Neural progenitor cell (in vitro differentiated cells): Measurements from ENCODE around the gene TFG. TPM values are rescaled to one million over a fixed set of nuclear protein-coding genes. Genes with fewer than 3 reads are reported as not detected.

ENCODE experiments used
- DNase-seq: peaks from one replicate; pipeline ENCODE4 v3.0.0-alpha.2; 2016; ENCODE audit warnings: low spot score
- H2AFZ ChIP-seq: fragments of 200-600 bp; sonication (generic); replicated peaks from 2 replicates; pipeline ENCODE4 v1.6.1; 2016; ENCODE audit warnings: antibody characterized with exemption
- H3F3A ChIP-seq: fragments of 200-600 bp; sonication (generic); 2 replicates; pipeline ENCODE4 v1.6.1; 2016; ENCODE audit warnings: antibody characterized with exemption, low read depth
- H3K27ac ChIP-seq: fragments of 200-600 bp; sonication (generic); 2 replicates; pipeline ENCODE4 v1.5.1; 2016; ENCODE audit warnings: mild to moderate bottlenecking
- H3K27me3 ChIP-seq: fragments of 200-600 bp; sonication (generic); 2 replicates; pipeline ENCODE4 v1.6.1; 2016; ENCODE audit warnings: mild to moderate bottlenecking, moderate library complexity
- H3K36me3 ChIP-seq: fragments of 200-600 bp; sonication (generic); 2 replicates; pipeline ENCODE4 v1.5.1; 2016
- H3K4me1 ChIP-seq: fragments of 200-600 bp; sonication (generic); 2 replicates; pipeline ENCODE4 v1.6.1; 2016; ENCODE audit warnings: mixed run types
- H3K4me2 ChIP-seq: fragments of 200-600 bp; sonication (generic); 2 replicates; pipeline ENCODE4 v1.6.1; 2016
- H3K4me3 ChIP-seq: fragments of 200-600 bp; sonication (generic); 2 replicates; pipeline ENCODE4 v1.5.1; 2016
- H3K79me2 ChIP-seq: fragments of 200-600 bp; sonication (generic); 2 replicates; pipeline ENCODE4 v1.6.1; 2016; ENCODE audit warnings: low read depth
- H3K9ac ChIP-seq: fragments of 200-600 bp; sonication (generic); 2 replicates; pipeline ENCODE4 v1.6.1; 2016
- H3K9me3 ChIP-seq: fragments of 200-600 bp; sonication (generic); 2 replicates; pipeline ENCODE4 v1.5.1; 2016; ENCODE audit warnings: low read depth
- H4K20me1 ChIP-seq: fragments of 200-600 bp; sonication (generic); 2 replicates; pipeline ENCODE4 v1.6.1; 2016; ENCODE audit warnings: low read depth
- H3K27ac Mint-ChIP-seq: 3 replicates; pipeline ENCODE4 v1.8.0; 2021; ENCODE audit warnings: mixed read lengths
- H3K27me3 Mint-ChIP-seq: 2 replicates; pipeline ENCODE4 v1.8.0; 2022; ENCODE audit warnings: low read depth, mild to moderate bottlenecking, inconsistent platforms, moderate library complexity, mixed read lengths; ENCODE audit not compliant: insufficient read depth
- H3K36me3 Mint-ChIP-seq: 3 replicates; pipeline ENCODE4 v1.8.0; 2021; ENCODE audit warnings: mixed read lengths
- H3K4me1 Mint-ChIP-seq: 3 replicates; pipeline ENCODE4 v1.8.0; 2021; ENCODE audit warnings: mixed read lengths
- H3K4me3 Mint-ChIP-seq: 3 replicates; pipeline ENCODE4 v1.8.0; 2021; ENCODE audit warnings: mild to moderate bottlenecking, moderate library complexity, mixed read lengths
- H3K9me3 Mint-ChIP-seq: 3 replicates; pipeline ENCODE4 v1.8.0; 2020; ENCODE audit warnings: mixed read lengths
- EZH2 ChIP-seq: fragments of 200-600 bp; sonication (generic); IDR thresholded peaks from 2 replicates; pipeline ENCODE4 v1.6.1; 2017; ENCODE audit warnings: antibody characterized with exemption, mild to moderate bottlenecking, moderate library complexity
- EZH2phosphoT487 ChIP-seq: fragments of 200-600 bp; sonication (generic); IDR thresholded peaks from 2 replicates; pipeline ENCODE4 v1.6.1; 2017; ENCODE audit warnings: antibody characterized with exemption
- total RNA-seq: library from RNA; depleted of rRNA; stranded (reverse); fragments of >200 nt; gene quantifications from 2 replicates; pipeline ENCODE4 v1.2.3, GENCODE V29; 2015; ENCODE audit warnings: low replicate concordance
- TF ChIP-seq, protein P1 (sequence below): fragments of 200-600 bp; sonication (generic); IDR thresholded peaks from 2 replicates; pipeline ENCODE4 v1.5.1; 2017; ENCODE audit warnings: antibody characterized with exemption, mild to moderate bottlenecking

Gene TFG
- total RNA-seq, 1 donor from 2014 or later: 105 TPM

DNA sequence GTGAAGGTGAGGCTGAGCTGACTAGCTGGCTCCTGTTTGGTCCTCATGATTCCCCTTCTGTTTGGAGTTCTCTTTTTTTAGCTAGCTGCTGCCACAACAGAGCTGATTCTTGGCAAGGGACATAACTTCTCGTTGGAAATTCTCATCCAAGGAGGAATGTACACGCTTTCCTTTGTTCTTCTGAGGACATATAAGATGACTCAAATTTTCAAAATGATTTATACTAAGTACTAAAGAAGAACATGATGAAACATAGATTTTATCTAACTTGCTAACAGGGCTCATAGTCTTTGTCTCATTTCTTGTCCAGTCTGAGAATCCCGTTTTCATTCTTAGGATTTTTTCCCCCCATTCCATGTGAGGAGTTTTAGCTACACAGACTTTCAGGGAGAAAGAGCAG, 2.9 kb upstream of the TFG start:
- DNase-seq: no peak
- Mint-ChIP-seq H3K36me3 (peaks cover 4% of the 10 kb centered on the region), H3K9me3 (peaks cover 7% of the 10 kb centered on the region), H3K4me1 (peaks cover 9% of the 10 kb centered on the region), H3K27ac (no peak overlapping the region), H3K27me3 (no peaks in the 10 kb centered on the region), H3K4me3 (no peak overlapping the region)
- H3K27ac ChIP-seq: no peak overlapping the region
- no peaks in the 10 kb centered on the region for H3K9me3 ChIP-seq
- H3K4me2 ChIP-seq: no peak overlapping the region
- peaks cover 15% of the 10 kb centered on the region for H3K79me2 ChIP-seq
- H3K27me3 ChIP-seq: peaks cover 35% of the 10 kb centered on the region
- H3K9ac ChIP-seq: no peak overlapping the region
- H2AFZ ChIP-seq: no peak overlapping the region
- peaks cover 7% of the 10 kb centered on the region for H3K4me1 ChIP-seq
- H3F3A ChIP-seq: peaks cover 18% of the 10 kb centered on the region
- peaks cover 9% of the 10 kb centered on the region for H4K20me1 ChIP-seq
- no peak overlapping the region for H3K4me3 ChIP-seq
- H3K36me3 ChIP-seq: no peaks in the 10 kb centered on the region
- TF ChIP-seq EZH2 (no peak), EZH2phosphoT487 (no peak)
- TF ChIP-seq, protein P1, sequence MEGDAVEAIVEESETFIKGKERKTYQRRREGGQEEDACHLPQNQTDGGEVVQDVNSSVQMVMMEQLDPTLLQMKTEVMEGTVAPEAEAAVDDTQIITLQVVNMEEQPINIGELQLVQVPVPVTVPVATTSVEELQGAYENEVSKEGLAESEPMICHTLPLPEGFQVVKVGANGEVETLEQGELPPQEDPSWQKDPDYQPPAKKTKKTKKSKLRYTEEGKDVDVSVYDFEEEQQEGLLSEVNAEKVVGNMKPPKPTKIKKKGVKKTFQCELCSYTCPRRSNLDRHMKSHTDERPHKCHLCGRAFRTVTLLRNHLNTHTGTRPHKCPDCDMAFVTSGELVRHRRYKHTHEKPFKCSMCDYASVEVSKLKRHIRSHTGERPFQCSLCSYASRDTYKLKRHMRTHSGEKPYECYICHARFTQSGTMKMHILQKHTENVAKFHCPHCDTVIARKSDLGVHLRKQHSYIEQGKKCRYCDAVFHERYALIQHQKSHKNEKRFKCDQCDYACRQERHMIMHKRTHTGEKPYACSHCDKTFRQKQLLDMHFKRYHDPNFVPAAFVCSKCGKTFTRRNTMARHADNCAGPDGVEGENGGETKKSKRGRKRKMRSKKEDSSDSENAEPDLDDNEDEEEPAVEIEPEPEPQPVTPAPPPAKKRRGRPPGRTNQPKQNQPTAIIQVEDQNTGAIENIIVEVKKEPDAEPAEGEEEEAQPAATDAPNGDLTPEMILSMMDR: no peak

GRCh38 chr3:100708644-100708988, 678 bp upstream of the TFG start:
- Histone ChIP-seq H3K79me2 (peaks cover 37% of the 10 kb centered on the region), H2AFZ (peak overlapping the region; percentile 70), H3K9me3 (no peaks in the 10 kb centered on the region), H3K4me1 (peaks cover 12% of the 10 kb centered on the region), H3K27me3 (peaks cover 35% of the 10 kb centered on the region), H3K4me3 (peak overlapping the region; percentile 93), H3K27ac (no peak overlapping the region), H3K9ac (no peak overlapping the region), H3K36me3 (no peaks in the 10 kb centered on the region), H3F3A (peaks cover 18% of the 10 kb centered on the region), H3K4me2 (peak overlapping the region; percentile 98), H4K20me1 (peaks cover 20% of the 10 kb centered on the region)
- peak overlapping the region; percentile 87 for H3K4me3 Mint-ChIP-seq
- peaks cover 18% of the 10 kb centered on the region for H3K36me3 Mint-ChIP-seq
- H3K9me3 Mint-ChIP-seq: peaks cover 7% of the 10 kb centered on the region
- H3K4me1 Mint-ChIP-seq: peaks cover 13% of the 10 kb centered on the region
- DNase-seq: no peak
- TF ChIP-seq EZH2 (no peak), EZH2phosphoT487 (no peak)
- TF ChIP-seq, protein P1: no peak
- H3K27me3 Mint-ChIP-seq: no peaks in the 10 kb centered on the region
- H3K27ac Mint-ChIP-seq: peak overlapping the region; percentile 76

- peak overlapping the region; percentile 98 for H3K4me2 ChIP-seq
- peak overlapping the region; percentile 88 for H3K4me3 Mint-ChIP-seq
- H3K9me3 ChIP-seq: no peaks in the 10 kb centered on the region
- H2AFZ ChIP-seq: peak overlapping the region; percentile 4
- peaks cover 25% of the 10 kb centered on the region for H3K36me3 Mint-ChIP-seq
- peak overlapping the region; percentile 81 for H3K27ac Mint-ChIP-seq
- H3K27me3 ChIP-seq: peaks cover 34% of the 10 kb centered on the region
- peaks cover 7% of the 10 kb centered on the region for H3K9me3 Mint-ChIP-seq
- H3K27me3 Mint-ChIP-seq: no peaks in the 10 kb centered on the region
- H3K36me3 ChIP-seq: no peaks in the 10 kb centered on the region
- H3K4me1 Mint-ChIP-seq: peaks cover 13% of the 10 kb centered on the region
- no peak for TF ChIP-seq EZH2phosphoT487
- TF ChIP-seq, protein P1: peak; percentile 20
- peak overlapping the region; percentile 87 for H3K9ac ChIP-seq
- peak overlapping the region; percentile 96 for H3K27ac ChIP-seq
- peaks cover 12% of the 10 kb centered on the region for H3K4me1 ChIP-seq
- H3F3A ChIP-seq: peaks cover 18% of the 10 kb centered on the region
- peak overlapping the region; percentile 93 for H3K4me3 ChIP-seq
- peaks cover 50% of the 10 kb centered on the region for H3K79me2 ChIP-seq
- DNase-seq: peak; percentile 92
- peaks cover 20% of the 10 kb centered on the region for H4K20me1 ChIP-seq
These were observed 557 bp downstream of the TFG start for GRCh38 chr3:100709842-100710260.
